Activated T-cell treated with anti-CD3 and anti-CD28 coated beads, Interleukin-2, amount 50 U/mL, for 4 hours (primary cell): ENCODE measurements around the gene PNPLA7. TPM values are rescaled to one million over a fixed set of nuclear protein-coding genes. Genes with fewer than 3 reads are reported as not detected.
A peak's percentile ranks its signal among the peaks of the same experiment; 100 is the strongest.

Experiments
- ATAC-seq, 2 donors: fragments of 200-7000 bp; cut with Tn5 transposase; one replicate each; pipeline ENCODE4 v1.10.0; 2021
- DNase-seq: peaks from one replicate; pipeline ENCODE4 v3.0.0-alpha.2; 2020
- H3K27me3 Mint-ChIP-seq: one replicate; pipeline ENCODE4 v1.8.0; 2021; ENCODE audit warnings: low read depth, mixed read lengths
- H3K36me3 Mint-ChIP-seq: one replicate; pipeline ENCODE4 v1.8.0; 2022; ENCODE audit warnings: mixed read lengths; ENCODE audit not compliant: insufficient read depth
- H3K4me1 Mint-ChIP-seq: one replicate; pipeline ENCODE4 v1.8.0; 2021; ENCODE audit warnings: low read depth, mixed read lengths
- H3K4me3 Mint-ChIP-seq: one replicate; pipeline ENCODE4 v1.8.0; 2021; ENCODE audit warnings: mild to moderate bottlenecking, moderate library complexity, mixed read lengths
- H3K9me3 Mint-ChIP-seq: one replicate; pipeline ENCODE4 v1.8.0; 2021; ENCODE audit warnings: mixed read lengths
- total RNA-seq, 3 donors: library from RNA; stranded (reverse); gene quantifications; one replicate each; pipeline ENCODE4 v1.2.1, GENCODE V29; 2021

The PNPLA7 gene
- total RNA-seq, 3 donors from 2014 or later: 1.3 to 1.9 (median 1.8) TPM

DNA sequence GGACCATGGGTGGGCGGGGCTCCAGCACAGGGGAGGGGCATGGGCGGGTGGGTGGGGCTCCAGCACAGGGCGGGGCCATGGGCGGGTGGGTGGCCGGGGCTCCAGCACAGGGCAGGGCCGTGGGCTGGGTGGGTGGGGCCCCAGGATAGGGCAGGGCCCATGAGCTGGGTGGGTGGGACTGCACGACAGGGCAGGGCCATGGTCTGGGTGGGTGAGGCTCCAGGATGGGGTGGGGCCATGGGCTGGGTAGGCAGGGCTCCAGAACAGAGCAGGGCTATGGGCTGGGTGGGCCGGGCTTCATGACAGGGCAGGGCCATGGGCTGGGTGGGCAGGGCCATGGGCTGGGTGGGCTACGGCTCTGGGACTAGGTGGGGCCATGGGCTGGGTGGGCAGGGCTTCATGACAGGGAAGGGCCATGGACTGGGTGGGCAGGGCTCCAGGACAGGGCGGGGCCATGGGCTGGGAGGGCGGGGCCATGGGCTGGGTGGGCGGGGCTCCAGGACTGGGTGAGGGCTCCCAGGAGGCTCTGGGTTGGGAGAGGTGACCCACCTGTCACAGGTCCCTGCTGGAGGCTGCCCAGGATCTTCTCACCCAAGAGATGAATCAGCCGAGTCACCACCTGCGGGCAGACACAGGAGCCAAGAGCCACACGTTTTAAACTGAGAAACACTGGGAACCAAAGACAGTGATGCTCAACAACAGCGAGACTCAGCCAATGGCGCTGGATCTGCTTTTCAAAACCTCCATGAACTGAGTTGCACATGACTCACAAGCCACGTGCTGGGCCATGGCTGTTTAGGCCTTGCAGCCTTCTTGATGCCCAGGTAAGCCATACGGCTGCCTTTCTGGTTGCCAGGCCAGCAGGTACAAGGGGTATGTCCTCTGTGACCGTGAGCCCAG lies 57.5 kb downstream of the PNPLA7 start:
- Mint-ChIP-seq H3K36me3 (no peaks in the 10 kb centered on the region), H3K4me1 (peaks cover 8% of the 10 kb centered on the region), H3K9me3 (no peaks in the 10 kb centered on the region), H3K27me3 (no peaks in the 10 kb centered on the region), H3K4me3 (no peak overlapping the region)
- DNase-seq (no peak), ATAC-seq (peak; percentile 82 to 83)

GRCh38 chr9:137491735-137492432 lies 58.3 kb downstream of the PNPLA7 start:
- H3K27me3 Mint-ChIP-seq: no peaks in the 10 kb centered on the region
- no peaks in the 10 kb centered on the region for H3K9me3 Mint-ChIP-seq
- H3K4me1 Mint-ChIP-seq: peaks cover 8% of the 10 kb centered on the region
- H3K4me3 Mint-ChIP-seq: peak overlapping the region; percentile 5
- DNase-seq (no peak), ATAC-seq (no peak)
- no peaks in the 10 kb centered on the region for H3K36me3 Mint-ChIP-seq

- Mint-ChIP-seq H3K4me1 (peaks cover 8% of the 10 kb centered on the region), H3K9me3 (no peaks in the 10 kb centered on the region), H3K27me3 (no peaks in the 10 kb centered on the region), H3K36me3 (no peaks in the 10 kb centered on the region), H3K4me3 (no peak overlapping the region)
- no peak for ATAC-seq
- DNase-seq: no peak
Measured at GRCh38 chr9:137490532-137491186, 59.5 kb downstream of the PNPLA7 start.

GRCh38 chr9:137488906-137489305 lies 61.3 kb downstream of the PNPLA7 start:
- Mint-ChIP-seq H3K9me3 (no peaks in the 10 kb centered on the region), H3K27me3 (no peaks in the 10 kb centered on the region), H3K36me3 (no peaks in the 10 kb centered on the region), H3K4me1 (peaks cover 3% of the 10 kb centered on the region), H3K4me3 (no peak overlapping the region)
- DNase-seq: no peak
- ATAC-seq: no peak

DNA sequence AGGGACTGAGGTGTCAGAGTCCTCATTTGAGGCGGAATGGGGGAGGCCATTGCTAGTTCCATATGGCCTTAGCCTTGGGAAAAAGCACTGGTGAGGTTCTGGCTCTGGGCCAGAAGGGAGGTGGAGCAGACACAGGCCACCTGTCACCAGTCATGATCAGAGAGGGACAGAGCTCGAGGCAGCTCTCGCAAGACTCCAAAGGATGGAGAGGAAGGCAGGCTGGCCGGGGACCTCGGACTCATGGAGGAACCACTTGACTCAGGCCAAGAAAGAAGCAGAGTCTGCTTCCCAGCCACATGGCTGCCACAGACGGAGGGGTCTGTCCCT lies 61.9 kb downstream of the PNPLA7 start:
- ATAC-seq (no peak), DNase-seq (no peak)
- Mint-ChIP-seq H3K36me3 (no peaks in the 10 kb centered on the region), H3K27me3 (no peaks in the 10 kb centered on the region), H3K4me3 (no peak overlapping the region), H3K4me1 (peaks cover 3% of the 10 kb centered on the region), H3K9me3 (no peaks in the 10 kb centered on the region)

DNA sequence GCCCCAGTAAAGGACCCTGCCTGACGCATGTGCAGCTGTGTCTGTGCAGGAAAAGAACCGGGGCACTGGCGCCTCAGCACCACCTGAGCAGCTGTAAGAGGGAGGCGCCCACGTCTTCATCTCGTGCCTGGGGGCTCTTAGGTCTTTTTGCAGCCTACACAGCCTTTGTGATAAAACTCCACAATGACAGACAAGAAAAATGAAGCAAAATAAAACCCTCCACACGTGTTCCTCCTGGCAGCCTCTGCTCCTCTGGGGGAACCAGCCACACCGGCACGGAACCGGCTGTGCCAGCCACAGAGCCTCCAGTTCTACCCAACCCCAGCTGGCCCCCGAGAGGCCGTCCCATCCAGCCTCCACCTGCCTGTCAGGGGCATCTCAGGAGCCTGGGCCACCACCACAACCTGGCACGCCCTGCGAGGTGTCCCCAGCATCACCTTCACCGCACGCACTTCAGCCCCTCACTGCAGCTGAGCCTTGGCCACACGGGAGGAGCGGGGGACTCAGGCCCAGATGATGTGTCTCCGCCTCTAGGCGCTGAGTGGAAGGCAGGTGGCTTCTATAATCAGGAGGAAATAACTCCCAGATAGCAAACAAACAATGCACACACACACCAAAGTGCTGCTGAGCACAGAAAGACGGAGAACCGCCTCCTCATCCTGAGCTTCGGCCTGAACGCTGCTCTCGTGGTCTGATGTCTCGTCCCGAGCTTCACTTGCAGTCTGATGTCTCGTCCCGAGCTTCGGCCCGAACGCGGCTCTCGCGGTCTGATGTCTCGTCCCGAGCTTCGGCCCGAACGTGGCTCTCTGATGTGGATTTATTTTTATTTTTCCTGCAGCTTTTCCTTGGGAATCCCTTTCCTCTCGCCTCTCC lies 62.5 kb downstream of the PNPLA7 start:
- no peaks in the 10 kb centered on the region for H3K9me3 Mint-ChIP-seq
- H3K4me3 Mint-ChIP-seq: no peak overlapping the region
- peaks cover 3% of the 10 kb centered on the region for H3K4me1 Mint-ChIP-seq

GRCh38 chr9:137486545-137487453 lies 63.4 kb downstream of the PNPLA7 start:
- DNase-seq (no peak), ATAC-seq (no peak)
- no peaks in the 10 kb centered on the region for H3K36me3 Mint-ChIP-seq
- no peaks in the 10 kb centered on the region for H3K9me3 Mint-ChIP-seq
- H3K4me1 Mint-ChIP-seq: peaks cover 9% of the 10 kb centered on the region
- no peak overlapping the region for H3K4me3 Mint-ChIP-seq
- H3K27me3 Mint-ChIP-seq: no peaks in the 10 kb centered on the region

More for the DNA sequence above, 62.5 kb downstream of the PNPLA7 start:
- DNase-seq (no peak), ATAC-seq (no peak)
- Mint-ChIP-seq H3K36me3 (no peaks in the 10 kb centered on the region), H3K27me3 (no peaks in the 10 kb centered on the region)

DNA sequence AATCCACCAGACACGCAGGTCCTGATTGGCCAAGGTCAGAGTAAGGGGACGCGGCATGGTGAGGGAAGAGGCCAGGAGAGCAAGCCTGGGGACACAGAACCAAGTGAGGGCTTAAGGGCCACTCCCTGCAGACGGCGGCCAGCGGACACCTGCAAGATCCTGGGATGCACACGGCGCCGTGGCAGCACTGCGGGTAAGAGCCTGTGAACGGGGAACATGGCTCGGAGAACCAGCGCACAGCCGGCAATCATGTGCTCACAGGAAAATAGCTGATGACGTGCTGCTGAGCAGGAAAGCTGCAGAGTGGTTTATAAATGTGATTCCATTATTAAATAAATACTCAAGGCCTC lies 64.1 kb downstream of the PNPLA7 start:
- ATAC-seq: no peak
- H3K4me1 Mint-ChIP-seq: peaks cover 10% of the 10 kb centered on the region

GRCh38 chr9:137485343-137486140 lies 64.7 kb downstream of the PNPLA7 start:
- DNase-seq: no peak
- Mint-ChIP-seq H3K4me1 (peaks cover 9% of the 10 kb centered on the region), H3K4me3 (no peak overlapping the region), H3K36me3 (no peaks in the 10 kb centered on the region), H3K9me3 (no peaks in the 10 kb centered on the region), H3K27me3 (no peaks in the 10 kb centered on the region)
- ATAC-seq: no peak

More for the DNA sequence above, 64.1 kb downstream of the PNPLA7 start:
- no peak for DNase-seq
- H3K36me3 Mint-ChIP-seq: no peaks in the 10 kb centered on the region
- H3K4me3 Mint-ChIP-seq: no peak overlapping the region
- H3K27me3 Mint-ChIP-seq: no peaks in the 10 kb centered on the region
- no peaks in the 10 kb centered on the region for H3K9me3 Mint-ChIP-seq

- no peaks in the 10 kb centered on the region for H3K27me3 Mint-ChIP-seq
- peaks cover 9% of the 10 kb centered on the region for H3K4me1 Mint-ChIP-seq
- H3K4me3 Mint-ChIP-seq: no peak overlapping the region
- H3K9me3 Mint-ChIP-seq: no peaks in the 10 kb centered on the region
- ATAC-seq (no peak), DNase-seq (no peak)
- H3K36me3 Mint-ChIP-seq: no peaks in the 10 kb centered on the region
Measured at GRCh38 chr9:137484551-137485315, 65.5 kb downstream of the PNPLA7 start.

GRCh38 chr9:137482094-137482781 lies 68.0 kb downstream of the PNPLA7 start:
- ATAC-seq (no peak), DNase-seq (no peak)
- H3K4me1 Mint-ChIP-seq: peaks cover 9% of the 10 kb centered on the region
- H3K36me3 Mint-ChIP-seq: no peaks in the 10 kb centered on the region
- H3K27me3 Mint-ChIP-seq: no peaks in the 10 kb centered on the region
- no peak overlapping the region for H3K4me3 Mint-ChIP-seq
- H3K9me3 Mint-ChIP-seq: no peaks in the 10 kb centered on the region
